HG03558 (cell line): ENCODE measurements around the gene OPA3.

ENCODE experiments used
- ATAC-seq: cut with Tn5 transposase; IDR thresholded peaks from one replicate; pipeline ENCODE4 v1.9.1; 2021; ENCODE audit warnings: moderate number of reproducible peaks; ENCODE audit not compliant: unreplicated experiment; ENCODE audit errors: extremely low read depth

The OPA3 gene

GRCh38 chr19:45569619-45570421, 14.8 kb downstream of the OPA3 start:
- no peak for ATAC-seq

GRCh38 chr19:45568732-45569131, 15.9 kb downstream of the OPA3 start:
- ATAC-seq, result no peak

- ATAC-seq, result no peak
Observed at GRCh38 chr19:45567609-45568008, 17.0 kb downstream of the OPA3 start.

GRCh38 chr19:45564131-45564780, 20.3 kb downstream of the OPA3 start:
- ATAC-seq, result no peak

- no peak for ATAC-seq
Observed at GRCh38 chr19:45560686-45561085, 23.9 kb downstream of the OPA3 start.

- ATAC-seq, result no peak
Observed at GRCh38 chr19:45560038-45560437, 24.6 kb downstream of the OPA3 start.

- ATAC-seq, result no peak
Observed at GRCh38 chr19:45558399-45558878, 26.2 kb downstream of the OPA3 start.

- ATAC-seq, result no peak
Observed at GRCh38 chr19:45556835-45557234, 27.8 kb downstream of the OPA3 start.

- no peak for ATAC-seq
Observed at GRCh38 chr19:45554481-45554880, 30.1 kb downstream of the OPA3 start.

GRCh38 chr19:45553464-45553863, 31.1 kb downstream of the OPA3 start:
- ATAC-seq, result no peak

- ATAC-seq, result no peak
Observed at GRCh38 chr19:45547965-45548609, 36.5 kb downstream of the OPA3 start.

- ATAC-seq, result no peak
Observed at GRCh38 chr19:45547211-45547770, 37.3 kb downstream of the OPA3 start.

- ATAC-seq, result no peak
Observed at GRCh38 chr19:45542234-45542668, 42.4 kb downstream of the OPA3 start.

GRCh38 chr19:45539459-45539858, 45.1 kb downstream of the OPA3 start:
- ATAC-seq, result no peak

GRCh38 chr19:45531349-45531748, 53.3 kb downstream of the OPA3 start:
- ATAC-seq, result no peak

- ATAC-seq, result no peak
Observed at GRCh38 chr19:45529420-45529785, 55.2 kb downstream of the OPA3 start.

GRCh38 chr19:45528744-45529419, 55.7 kb downstream of the OPA3 start:
- no peak for ATAC-seq

GRCh38 chr19:45528149-45528743, 56.4 kb downstream of the OPA3 start:
- ATAC-seq, result no peak

GRCh38 chr19:45527731-45528130, 56.9 kb downstream of the OPA3 start:
- ATAC-seq, result no peak

- no peak for ATAC-seq
Observed at GRCh38 chr19:45526971-45527370, 57.6 kb downstream of the OPA3 start.
